Mesothelial cell of epicardium (in vitro differentiated cells): ENCODE measurements around the gene ZC3H10. TPM values are rescaled to one million over a fixed set of nuclear protein-coding genes. Genes with fewer than 3 reads are reported as not detected.

ENCODE experiments used
- DNase-seq, 2 experiments: peaks; one replicate each; pipeline ENCODE4 v3.0.0; 2021; ENCODE audit warnings: low spot score in 2 of 2; ENCODE audit not compliant: unreplicated experiment in 2 of 2
- H3K27ac Mint-ChIP-seq: 2 replicates; pipeline ENCODE4 v1.8.0; 2021; ENCODE audit warnings: mixed read lengths
- H3K27me3 Mint-ChIP-seq: 2 replicates; pipeline ENCODE4 v1.8.0; 2021; ENCODE audit warnings: low read depth, mixed read lengths
- H3K36me3 Mint-ChIP-seq: 2 replicates; pipeline ENCODE4 v1.8.0; 2021; ENCODE audit warnings: mixed read lengths
- H3K4me1 Mint-ChIP-seq: 2 replicates; pipeline ENCODE4 v1.8.0; 2021; ENCODE audit warnings: mixed read lengths
- H3K4me3 Mint-ChIP-seq: 2 replicates; pipeline ENCODE4 v1.8.0; 2021; ENCODE audit warnings: mild to moderate bottlenecking, moderate library complexity, mixed read lengths
- H3K9me3 Mint-ChIP-seq: 2 replicates; pipeline ENCODE4 v1.8.0; 2021; ENCODE audit warnings: mixed read lengths
- total RNA-seq: library from RNA; stranded (reverse); gene quantifications from 3 replicates; pipeline ENCODE4 v1.2.1, GENCODE V29; 2021
- TF ChIP-seq, protein P1 (sequence below): fragments of 200-600 bp; sonication (generic); IDR thresholded peaks from one replicate; pipeline ENCODE4 v1.5.0; 2021; ENCODE audit warnings: antibody characterized with exemption; ENCODE audit not compliant: unreplicated experiment

ZC3H10 gene
- total RNA-seq, 1 donor from 2014 or later, result 7.8 TPM

DNA sequence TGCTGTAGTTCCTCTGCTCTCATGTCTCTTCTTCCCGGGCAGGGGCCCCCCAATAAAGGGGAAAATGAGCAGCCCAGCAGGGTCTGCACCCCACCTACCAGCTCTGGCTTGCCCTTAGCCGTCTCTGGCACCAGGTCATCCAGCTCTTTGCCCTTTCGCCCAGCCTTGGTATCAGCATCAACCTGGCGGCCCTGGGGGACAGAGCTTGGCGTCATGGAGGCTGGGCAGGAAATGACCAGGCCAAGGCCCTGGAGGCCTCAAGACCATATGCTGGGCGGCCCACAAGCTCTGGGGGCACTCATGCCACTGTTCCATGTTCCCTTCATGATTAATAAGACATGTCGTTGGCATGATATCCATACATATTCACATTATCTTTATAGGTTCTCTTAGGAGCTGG, 54.8 kb downstream of the ZC3H10 start:
- Mint-ChIP-seq H3K27me3 (no peaks in the 10 kb centered on the region), H3K27ac (no peak overlapping the region), H3K4me1 (no peaks in the 10 kb centered on the region), H3K9me3 (no peaks in the 10 kb centered on the region), H3K36me3 (peaks cover 51% of the 10 kb centered on the region), H3K4me3 (no peak overlapping the region)
- DNase-seq, result no peak
- TF ChIP-seq, protein P1, sequence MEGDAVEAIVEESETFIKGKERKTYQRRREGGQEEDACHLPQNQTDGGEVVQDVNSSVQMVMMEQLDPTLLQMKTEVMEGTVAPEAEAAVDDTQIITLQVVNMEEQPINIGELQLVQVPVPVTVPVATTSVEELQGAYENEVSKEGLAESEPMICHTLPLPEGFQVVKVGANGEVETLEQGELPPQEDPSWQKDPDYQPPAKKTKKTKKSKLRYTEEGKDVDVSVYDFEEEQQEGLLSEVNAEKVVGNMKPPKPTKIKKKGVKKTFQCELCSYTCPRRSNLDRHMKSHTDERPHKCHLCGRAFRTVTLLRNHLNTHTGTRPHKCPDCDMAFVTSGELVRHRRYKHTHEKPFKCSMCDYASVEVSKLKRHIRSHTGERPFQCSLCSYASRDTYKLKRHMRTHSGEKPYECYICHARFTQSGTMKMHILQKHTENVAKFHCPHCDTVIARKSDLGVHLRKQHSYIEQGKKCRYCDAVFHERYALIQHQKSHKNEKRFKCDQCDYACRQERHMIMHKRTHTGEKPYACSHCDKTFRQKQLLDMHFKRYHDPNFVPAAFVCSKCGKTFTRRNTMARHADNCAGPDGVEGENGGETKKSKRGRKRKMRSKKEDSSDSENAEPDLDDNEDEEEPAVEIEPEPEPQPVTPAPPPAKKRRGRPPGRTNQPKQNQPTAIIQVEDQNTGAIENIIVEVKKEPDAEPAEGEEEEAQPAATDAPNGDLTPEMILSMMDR, result no peak

Other genes with a start within 250 kb of the ZC3H10 start
- 21.1 to 23.8 TPM (median 22.9 TPM) in 3 replicates for gene PYM1, start 190.4 kb upstream of the ZC3H10 start, total RNA-seq
- 29.7 to 42.2 TPM (median 33.5 TPM) in 3 replicates for gene DGKA, start 187.1 kb upstream of the ZC3H10 start, total RNA-seq
- 3.6 to 5.3 TPM (median 5.1 TPM) in 3 replicates for gene PMEL, start 152.2 kb upstream of the ZC3H10 start, total RNA-seq
- 52.0 to 54.0 TPM (median 52.4 TPM) in 3 replicates for gene CDK2, start 151.4 kb upstream of the ZC3H10 start, total RNA-seq
- 99.3 to 104 TPM (median 101 TPM) in 3 replicates for gene RAB5B, start 144.2 kb upstream of the ZC3H10 start, total RNA-seq
- 37.1 to 38.9 TPM (median 38.1 TPM) in 3 replicates for gene SUOX, start 121.0 kb upstream of the ZC3H10 start, total RNA-seq
- gene IKZF4, start 97.2 kb upstream of the ZC3H10 start, total RNA-seq, result 16.2 to 22.5 TPM (median 18.6 TPM) in 3 replicates
- gene RPS26, start 76.3 kb upstream of the ZC3H10 start, total RNA-seq, result 20.6 to 25.7 TPM (median 25.2 TPM) in 3 replicates
- 58.2 to 59.1 TPM (median 59.0 TPM) in 3 replicates for gene ERBB3, start 38.1 kb upstream of the ZC3H10 start, total RNA-seq
- 90.4 to 96.7 TPM (median 91.4 TPM) in 3 replicates for gene PA2G4, start 13.7 kb upstream of the ZC3H10 start, total RNA-seq
- 3,814 to 4,057 TPM (median 4,017 TPM) in 3 replicates for gene RPL41, start 1.6 kb upstream of the ZC3H10 start, total RNA-seq
- 64.7 to 69.4 TPM (median 67.2 TPM) in 3 replicates for gene ESYT1, start 10.0 kb downstream of the ZC3H10 start, total RNA-seq
- 150 to 151 TPM (median 150 TPM) in 3 replicates for gene MYL6B, start 34.3 kb downstream of the ZC3H10 start, total RNA-seq
- gene MYL6, start 40.1 kb downstream of the ZC3H10 start, total RNA-seq, result 800 to 830 TPM (median 827 TPM) in 3 replicates
- 158 to 177 TPM (median 171 TPM) in 3 replicates for gene SMARCC2, start 71.2 kb downstream of the ZC3H10 start, total RNA-seq
- gene RNF41, start 103.7 kb downstream of the ZC3H10 start, total RNA-seq, result 47.1 to 49.6 TPM (median 48.1 TPM) in 3 replicates
- 23.5 to 24.4 TPM (median 23.7 TPM) in 3 replicates for gene NABP2, start 106.1 kb downstream of the ZC3H10 start, total RNA-seq
- 0.76 to 1.3 TPM (median 1.1 TPM) in 3 replicates for gene SLC39A5, start 111.8 kb downstream of the ZC3H10 start, total RNA-seq
- 60.7 to 63.2 TPM (median 63.1 TPM) in 3 replicates for gene ANKRD52, start 140.1 kb downstream of the ZC3H10 start, total RNA-seq
- gene COQ10A, start 148.7 kb downstream of the ZC3H10 start, total RNA-seq, result 11.0 to 15.3 TPM (median 12.5 TPM) in 3 replicates
- 167 to 195 TPM (median 194 TPM) in 3 replicates for gene CS, start 182.1 kb downstream of the ZC3H10 start, total RNA-seq
- gene CNPY2, start 197.7 kb downstream of the ZC3H10 start, total RNA-seq, result 164 to 174 TPM (median 171 TPM) in 3 replicates
- gene PAN2, start 215.7 kb downstream of the ZC3H10 start, total RNA-seq, result 60.9 to 76.8 TPM (median 66.4 TPM) in 3 replicates
- 0.51 to 0.76 TPM (median 0.72 TPM) in 3 replicates for gene IL23A, start 220.6 kb downstream of the ZC3H10 start, total RNA-seq
- gene STAT2, start 241.8 kb downstream of the ZC3H10 start, total RNA-seq, result 178 to 188 TPM (median 180 TPM) in 3 replicates
- gene APOF, start 244.6 kb downstream of the ZC3H10 start, total RNA-seq, result not detected in 3 replicates